ENCODE measurements around the gene DOHH.
A peak's percentile ranks its signal among the peaks of the same experiment; 100 is the strongest.

DOHH gene, protein sequence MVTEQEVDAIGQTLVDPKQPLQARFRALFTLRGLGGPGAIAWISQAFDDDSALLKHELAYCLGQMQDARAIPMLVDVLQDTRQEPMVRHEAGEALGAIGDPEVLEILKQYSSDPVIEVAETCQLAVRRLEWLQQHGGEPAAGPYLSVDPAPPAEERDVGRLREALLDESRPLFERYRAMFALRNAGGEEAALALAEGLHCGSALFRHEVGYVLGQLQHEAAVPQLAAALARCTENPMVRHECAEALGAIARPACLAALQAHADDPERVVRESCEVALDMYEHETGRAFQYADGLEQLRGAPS

DNA sequence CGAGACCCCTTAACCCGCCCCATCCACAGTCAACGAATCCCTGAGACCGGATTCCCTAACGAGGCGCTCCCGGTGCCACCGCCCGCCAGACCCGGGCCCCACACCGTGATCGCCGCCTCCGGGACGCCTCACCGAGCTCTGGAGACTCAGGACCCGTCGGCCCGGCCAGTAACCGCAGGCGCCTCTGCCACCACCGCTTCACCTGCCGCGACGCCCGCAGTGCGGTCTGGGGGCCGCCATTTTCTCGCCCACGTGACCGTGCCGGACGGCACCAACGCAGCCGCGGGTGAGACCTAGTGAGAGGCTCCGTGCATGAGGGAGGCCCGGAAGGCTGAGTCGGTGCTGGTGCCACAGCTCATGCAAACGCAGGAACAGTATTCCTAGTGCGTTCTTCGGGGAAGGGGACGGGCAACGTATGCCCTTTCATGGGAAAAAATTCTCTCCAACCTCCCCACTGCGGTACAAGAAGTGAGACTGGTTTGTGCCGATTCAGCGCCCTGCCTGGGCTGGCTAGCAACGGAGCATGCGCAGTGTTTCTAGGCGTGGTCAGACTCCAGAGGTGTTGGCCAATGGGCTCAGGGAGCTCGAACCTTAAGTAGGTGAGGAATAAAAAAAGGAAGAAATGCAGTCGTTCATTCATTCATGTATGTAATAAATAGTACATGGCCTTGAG, at the start of gene DOHH:
TSS of gene DOHH (minus strand) at position 246 of the 673 bp plus-strand sequence. CDS start 3,860 bp downstream, outside the sequence.
- DNase-seq = peak; percentile 92

DNA sequence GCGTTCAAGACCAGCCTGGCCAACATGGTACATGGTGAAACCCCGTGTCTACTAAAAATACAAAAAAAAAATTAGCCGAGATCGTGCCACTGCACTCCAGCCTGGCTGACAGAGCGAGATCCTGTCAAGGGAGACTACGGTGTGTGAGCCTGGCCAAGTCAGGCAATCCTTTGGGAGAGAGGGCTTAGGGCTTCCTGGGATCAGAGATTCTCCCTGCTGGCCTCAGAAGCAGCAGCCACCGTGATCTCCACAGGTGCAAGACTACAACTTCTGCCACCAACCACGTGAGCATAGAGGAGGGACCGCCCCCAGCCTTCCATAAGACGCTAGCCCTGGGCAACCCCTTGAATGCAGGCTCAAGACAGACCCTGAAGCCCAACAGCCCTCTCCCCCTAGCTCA, 49.3 kb upstream of the DOHH start:
- no peak for DNase-seq

DNA sequence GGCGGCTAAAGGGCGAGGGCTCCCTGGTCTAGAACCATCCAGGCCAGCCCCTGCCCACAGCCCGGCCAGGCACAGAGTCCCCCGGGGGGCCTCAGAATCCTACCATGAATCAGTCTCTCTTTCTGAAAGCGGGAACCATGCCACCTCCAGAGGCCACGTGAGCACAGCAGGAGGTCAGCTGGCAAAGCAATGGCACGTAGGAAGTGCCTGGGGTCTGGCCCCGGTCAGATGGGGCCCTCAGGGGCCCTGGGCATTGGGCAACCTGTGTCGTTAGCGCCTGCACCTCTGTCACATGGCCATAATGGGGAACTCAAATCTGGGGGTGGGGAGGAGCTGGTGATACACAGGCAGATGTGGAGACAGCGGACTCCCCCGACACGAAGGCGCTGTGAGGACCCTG, 48.1 kb upstream of the DOHH start:
- no peak for DNase-seq

DNA sequence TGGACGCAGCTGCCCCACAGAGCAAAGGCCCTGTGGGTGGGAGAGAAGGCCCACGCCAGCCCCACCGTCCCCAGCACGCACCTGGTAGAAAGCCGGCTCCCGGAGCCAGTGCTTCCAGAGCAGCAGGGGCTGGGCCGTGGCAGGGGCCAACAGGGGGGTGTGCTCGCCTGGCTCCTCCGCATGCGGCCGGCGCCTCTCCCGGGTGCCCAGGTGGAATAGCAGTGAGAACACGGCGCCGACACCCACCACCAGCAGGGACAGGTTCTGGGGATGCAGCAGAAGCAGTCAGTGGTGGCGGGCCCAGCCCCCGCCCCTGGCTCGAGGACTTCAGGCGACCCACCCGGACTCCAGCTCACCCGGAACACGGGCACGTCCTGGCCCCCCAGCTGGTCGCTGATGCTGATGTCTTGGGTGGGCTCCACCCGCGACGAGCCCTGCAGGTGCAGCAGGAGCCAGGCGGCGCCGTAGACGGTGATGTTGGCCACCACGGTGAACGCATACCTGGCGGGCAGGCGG, 47.4 kb upstream of the DOHH start:
- no peak for DNase-seq

DNA sequence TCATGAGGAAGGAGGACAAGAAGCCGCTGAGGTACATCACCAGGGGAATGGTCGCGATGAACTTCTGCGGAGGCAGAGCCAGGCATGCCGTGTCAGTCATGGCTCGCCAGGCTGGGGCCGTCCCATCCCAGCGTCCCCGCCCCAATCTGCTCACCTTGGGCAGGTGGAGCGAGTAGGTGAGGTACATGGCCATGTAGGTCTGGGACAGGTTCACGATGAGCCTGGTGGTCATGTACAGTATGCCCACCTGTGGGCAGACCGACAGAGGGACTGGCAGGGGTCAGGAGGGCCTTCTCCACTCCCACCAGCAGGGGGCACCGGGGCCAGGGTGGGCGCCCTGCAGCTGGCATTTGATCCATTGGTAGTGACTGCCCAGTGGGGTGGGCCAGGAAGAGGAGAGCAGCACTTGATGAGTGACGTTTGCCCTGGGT, 46.8 kb upstream of the DOHH start:
- DNase-seq = no peak

DNA sequence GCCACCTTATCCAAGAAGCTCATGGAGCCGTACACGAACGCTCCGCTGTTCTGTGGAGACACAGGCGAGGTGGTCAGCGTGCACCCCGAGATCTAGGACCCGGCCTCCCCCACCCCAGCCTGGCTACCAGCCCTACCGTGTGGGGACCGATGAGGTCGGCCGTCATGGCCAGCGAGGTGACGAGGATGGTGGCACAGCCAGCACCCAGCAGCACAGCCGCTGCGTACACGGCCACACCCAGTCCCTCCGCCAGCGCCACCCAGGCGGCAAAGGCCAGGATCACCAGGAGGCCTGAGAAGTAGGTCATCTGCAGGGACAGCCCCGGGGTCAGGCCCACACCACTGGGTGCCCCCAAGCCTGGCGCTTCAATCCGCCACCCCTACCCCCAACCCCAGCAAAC, 45.6 kb upstream of the DOHH start:
- DNase-seq = no peak

DNA sequence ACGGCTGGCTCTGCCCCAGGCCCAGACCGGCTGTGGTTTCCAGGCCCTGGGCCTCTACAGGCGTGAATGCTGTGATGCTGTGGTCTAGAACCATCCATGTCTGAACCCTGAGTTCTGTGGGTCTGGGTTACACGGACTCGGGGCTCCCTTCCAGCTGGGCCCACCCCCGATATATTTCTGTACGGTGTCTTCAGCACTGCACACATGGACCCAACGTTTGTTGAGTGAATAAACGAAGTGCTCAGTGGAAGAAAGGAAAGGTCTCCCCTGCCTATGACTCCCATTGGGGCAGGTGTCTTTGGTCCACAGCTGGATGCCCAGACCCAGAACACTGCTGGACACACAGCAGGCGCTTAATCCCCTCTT, 45.2 kb upstream of the DOHH start:
- DNase-seq = no peak

DNA sequence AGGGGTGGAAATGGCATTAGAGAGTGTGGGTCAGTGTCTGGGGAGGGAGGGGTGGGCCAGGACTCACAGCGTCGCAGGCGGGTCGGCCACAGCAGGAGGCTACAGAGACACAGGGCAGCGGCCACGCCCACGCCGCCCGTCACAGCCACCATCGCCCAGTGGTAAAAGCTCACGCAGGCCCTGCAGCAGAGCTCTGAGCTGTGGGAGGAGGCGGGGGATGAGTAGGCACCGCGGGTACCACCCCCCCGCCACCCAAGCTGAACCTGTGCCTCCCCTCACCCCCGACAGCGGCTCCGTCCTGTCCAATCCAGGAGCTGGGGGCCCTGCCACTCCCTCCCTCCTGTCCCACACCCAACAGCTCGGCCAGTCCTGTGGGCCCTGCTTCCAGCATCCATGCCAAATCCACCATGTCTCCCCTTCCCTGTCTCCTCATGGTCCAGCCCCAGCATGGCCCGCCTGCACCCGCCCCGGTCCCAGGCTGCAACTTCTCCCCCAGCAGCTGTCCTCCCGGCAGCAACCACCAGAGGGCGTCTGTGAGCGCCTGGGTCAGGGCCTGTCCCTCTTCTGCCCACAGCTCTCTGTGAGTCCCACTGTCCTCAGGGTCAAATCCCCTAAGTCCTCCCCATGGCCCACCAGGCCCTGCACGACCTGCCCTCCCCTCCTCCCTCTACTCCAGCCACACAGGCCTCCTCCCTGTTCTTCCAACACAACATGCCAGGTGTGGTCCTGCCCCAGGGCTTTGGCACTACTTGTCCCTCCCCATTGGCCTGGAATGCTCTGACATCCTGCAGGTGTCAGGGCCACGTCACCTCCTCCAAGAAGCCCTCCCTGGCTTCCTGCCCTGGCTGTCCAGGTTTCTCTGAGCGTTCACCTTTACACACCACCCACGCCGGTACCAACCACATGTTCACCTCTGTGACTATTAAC, 44.5 kb upstream of the DOHH start:
- no peak for DNase-seq

DNA sequence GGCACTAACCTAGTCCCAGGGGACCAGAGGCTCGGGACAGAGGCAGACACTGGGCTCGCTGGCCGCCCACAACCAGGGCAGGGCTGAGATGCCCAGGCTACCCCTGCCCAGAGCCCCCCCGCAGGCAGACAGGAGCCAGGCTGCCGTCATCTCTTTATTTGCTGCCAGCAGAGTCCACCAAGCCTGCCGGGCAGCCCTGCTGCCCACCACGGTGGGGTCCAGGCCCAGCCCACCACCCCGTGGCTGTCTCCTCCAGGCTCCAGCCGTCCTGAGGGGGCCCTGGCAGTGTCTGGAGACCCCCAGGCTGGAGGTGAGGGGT, 43.5 kb upstream of the DOHH start:
- no peak for DNase-seq

DNA sequence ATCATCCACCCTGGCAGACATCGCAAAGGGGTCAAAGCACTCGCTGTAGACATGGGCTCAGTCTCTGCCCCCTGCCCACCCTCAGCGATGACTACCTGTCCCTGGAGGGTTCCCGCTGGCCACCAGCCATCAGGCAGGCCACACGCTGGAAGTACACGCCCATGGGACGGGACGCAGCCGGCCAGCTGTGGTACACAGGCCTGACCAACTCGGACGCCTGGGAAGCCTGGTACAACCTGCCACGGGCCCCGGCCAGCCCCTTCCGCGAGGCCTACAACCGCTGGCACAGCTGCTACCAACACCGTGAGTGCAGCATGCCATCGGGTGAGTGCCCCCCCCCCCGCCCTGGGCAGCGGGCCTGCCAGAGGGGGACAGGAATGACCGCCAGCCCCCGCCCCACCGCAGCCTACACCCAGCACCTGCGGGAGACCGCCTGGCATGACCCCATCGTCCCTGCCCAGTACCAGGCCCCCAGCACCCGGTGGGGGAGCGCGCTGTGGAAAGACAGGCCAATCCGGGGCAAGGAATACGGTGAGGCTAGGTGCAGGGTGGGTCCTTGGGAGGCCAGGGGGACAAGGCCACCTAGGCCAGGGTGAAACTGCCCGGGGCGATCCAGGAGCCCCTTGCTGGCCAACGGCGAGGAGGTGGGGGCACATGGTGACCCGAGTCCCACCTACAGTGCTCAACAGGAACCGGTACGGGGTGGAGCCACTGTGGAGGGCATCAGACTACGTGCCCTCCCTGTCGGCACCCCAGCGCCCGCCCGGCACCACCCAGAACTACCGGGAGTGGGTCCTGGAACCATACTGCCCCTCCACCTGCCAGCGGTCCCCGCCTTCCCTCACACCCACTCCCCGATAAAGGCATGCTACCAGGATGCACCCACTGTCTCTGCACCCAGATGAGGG, 42.9 kb upstream of the DOHH start:
- DNase-seq = no peak

DNA sequence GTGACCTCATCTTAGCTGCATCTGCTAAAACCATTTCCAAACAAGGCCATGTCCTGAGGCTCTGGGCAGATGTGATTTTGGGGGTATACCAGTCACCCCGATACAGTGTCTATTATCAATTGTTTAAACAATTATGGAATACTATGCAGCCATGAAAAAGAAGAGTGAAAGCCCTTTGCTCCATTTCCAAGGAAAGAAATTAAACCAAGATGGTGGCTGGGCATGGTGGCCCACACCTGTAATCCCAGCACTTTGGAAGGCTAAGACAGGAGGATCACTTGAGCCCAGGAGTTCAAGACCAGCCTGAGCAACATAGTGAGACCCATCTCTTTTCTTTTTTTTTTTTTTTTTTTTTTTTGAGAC, 39.3 kb upstream of the DOHH start:
- no peak for DNase-seq

DNA sequence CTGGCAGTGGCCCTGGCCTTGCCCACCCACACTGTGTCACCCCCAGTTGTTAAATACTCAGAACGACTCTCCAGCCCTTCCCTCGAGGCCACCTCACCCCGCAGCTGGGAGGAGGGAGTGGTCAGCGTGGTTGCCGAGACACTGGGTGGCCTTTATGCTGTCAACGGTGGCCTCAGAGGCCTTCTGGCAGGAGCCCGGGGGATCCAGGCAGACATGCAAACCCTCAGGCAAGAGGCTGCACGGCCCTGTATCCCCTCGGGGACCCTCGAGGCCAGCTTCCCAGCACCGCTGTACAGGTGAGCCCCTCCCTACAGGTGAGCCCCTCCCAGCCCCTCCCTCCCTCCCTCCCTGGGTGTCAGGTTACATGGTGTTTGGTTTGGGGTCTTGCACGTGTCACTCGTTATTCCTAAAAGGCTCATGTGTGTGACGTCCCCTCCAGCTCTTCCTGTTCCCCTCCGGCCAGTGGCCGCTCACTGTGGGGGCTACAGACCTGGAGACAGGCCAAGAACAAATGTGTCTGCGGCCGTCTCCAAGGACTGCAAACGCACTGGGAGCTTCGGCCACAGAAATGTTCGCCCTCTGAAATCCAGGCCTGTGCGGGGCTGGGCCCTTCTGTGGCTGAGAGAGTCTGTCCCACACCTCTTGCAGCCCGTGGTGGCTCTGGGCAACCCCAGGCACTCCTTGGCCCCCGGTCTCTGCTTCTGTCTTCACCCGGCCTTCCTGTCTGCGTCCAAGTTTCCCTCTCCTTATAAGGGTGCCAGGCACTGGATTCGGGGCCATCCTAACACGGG, 38.7 kb upstream of the DOHH start, which contains the start of gene TEKTIP1:
TSS of gene TEKTIP1 (plus strand) at position 210 of the 791 bp plus-strand sequence. CDS start at position 214, 4 bp downstream.
- DNase-seq = no peak

DNA sequence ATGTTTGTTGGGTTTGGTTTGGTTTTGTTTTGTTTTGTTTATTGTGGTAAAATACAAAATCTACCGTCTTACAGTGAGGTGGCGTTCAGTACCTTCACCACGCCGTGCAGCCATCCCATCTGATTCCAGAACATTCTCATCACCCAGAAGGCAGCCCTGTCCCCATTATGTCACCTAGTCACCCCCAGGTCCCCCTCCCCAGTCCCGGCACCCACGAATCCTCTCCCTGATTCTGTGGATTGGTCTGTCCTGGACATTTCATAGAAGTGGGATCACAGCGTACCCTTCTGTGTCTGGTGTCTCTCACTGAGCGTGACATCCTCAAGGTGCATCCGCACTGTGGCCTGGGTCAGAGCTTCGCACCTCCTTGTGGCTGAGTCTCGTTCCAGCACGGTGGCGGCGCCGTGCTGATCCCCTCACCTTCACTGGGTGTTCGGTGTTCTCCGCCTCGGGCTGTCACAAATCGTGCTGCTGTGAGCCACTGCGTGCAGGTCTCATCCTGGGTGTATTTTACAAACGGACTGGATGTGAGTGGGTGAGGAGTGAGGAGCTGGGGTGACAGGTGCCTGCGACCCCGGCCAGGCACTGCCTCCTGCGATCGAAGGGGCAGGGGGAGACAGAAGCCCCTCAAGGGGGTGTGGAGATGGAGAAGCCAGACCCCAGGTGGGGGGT, 37.9 kb upstream of the DOHH start:
- DNase-seq = no peak

DNA sequence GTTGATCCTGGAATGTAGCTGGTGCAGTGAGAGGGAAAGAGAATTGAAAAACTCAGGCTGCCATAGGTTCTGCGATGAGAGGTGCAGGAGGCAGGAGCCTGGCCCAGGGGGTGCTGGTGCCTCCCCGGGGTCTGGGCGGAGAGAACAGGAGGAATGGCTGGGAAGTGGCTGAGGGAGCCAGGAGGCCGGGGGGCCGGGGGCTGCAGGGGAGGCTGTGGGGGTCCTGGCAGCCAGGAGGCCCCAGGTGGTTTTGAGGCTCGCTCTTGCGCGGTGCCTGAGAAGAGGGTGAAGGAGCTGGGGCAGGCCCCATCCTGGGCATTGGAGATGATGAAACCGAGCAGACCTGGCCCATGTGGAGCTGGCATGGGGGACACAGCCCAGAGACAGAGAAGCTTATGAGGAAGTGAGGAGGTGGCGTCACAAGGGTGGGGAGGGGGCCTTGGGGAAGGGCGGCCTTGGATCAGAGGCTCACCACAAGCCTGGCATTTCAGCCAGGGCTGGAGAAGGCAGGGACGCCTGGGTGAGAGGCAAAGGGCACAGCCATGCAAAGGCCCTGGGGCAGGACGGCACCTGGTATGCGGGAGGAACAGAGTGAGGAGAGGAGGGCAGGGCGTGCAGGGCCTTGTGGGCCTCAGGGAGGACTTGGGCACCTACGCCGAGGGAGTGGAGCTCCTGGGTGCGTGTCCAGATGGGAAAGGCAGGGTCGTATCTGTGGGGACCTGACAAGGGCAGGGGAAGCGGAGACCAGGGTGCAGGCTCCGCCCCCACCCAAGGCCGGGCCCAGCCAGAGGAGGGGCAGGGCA, 37.2 kb upstream of the DOHH start:
- no peak for DNase-seq

DNA sequence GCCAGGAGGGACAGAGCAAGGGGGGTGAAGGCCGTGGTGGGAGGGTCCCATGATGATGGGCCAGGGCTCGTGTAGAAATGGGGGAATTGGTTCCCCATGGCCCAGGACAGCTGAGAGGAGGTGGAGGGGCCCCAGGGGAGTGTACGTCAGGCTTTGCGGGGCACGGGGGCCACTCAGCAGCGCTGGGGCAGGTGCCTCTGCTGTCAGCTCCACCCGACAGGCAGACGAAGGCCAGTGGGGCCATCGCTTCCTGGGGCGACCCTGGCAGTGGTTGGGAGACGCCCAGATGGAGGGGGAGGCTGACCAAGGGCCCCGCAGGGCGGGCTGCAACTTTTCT, 36.6 kb upstream of the DOHH start:
- DNase-seq = no peak

DNA sequence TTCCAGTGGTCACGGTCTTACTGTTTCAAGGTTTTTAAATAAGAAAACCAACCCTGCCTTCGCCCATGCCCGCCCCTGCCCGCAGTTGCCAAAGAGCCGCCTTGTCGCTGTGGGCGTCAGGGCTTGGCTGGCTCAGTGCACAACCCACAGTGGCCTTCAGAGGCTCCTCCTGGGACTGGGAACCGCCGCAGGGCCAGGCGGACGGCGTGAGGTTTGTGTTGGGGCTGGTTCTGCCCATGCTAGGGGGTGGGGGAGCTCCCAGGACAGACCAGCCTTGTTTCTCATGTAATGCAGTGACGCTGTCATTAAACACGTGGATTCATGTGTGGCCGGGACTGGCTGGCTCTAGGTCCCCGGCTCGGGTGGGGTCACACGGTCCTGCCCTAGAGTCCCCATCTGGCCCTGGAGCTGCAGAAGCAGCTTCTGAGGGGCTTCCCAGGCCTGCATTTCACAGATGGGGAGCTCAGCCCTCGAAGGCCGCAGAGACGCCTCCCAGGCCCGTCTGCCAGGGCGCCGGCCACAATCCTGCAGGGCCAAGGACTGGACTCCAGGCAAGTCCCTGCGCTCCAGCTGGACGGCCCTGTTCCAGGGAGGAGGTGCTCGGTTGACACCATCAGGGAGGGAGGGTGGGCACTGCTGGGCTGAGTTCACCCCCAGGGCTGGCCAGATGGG, 36.1 kb upstream of the DOHH start:
- DNase-seq = no peak

DNA sequence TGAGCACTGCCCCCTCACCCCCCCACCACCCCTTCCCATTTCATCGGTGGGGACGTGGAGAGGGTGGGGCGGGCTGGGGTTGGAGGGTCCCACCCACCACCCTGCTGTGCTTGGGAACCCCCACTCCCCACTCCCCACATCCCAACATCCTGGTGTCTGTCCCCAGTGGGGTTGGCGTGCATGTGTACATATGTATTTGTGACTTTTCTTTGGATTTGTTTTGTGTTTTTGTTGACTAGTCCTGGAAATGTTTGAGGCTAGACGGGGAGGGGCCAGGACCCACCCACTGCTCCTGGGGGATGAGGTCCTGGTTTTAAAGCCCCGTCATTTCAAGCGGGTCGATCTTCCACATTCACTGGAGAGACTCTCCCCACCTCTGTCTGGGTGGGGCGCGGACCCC, 35.5 kb upstream of the DOHH start:
- no peak for DNase-seq

DNA sequence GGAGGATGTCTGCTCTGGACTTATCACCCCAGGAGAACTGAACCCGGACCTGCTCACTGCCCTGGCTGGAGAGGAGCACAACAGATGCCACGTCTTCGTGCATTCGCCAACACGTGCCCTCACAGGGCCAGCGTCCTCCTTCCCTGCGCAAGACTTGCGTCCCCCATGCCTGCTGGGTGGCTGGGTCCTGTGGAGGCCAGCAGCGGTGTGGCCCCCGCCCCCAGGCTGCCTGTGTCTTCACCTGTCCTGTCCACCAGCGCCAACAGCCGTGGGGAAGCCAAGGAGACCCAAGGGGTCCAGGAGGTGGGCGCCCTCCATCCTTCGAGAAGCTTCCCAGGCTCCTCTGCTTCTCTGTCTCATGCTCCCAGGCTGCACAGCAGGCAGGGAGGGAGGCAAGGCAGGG, 35.1 kb upstream of the DOHH start:
- no peak for DNase-seq

DNA sequence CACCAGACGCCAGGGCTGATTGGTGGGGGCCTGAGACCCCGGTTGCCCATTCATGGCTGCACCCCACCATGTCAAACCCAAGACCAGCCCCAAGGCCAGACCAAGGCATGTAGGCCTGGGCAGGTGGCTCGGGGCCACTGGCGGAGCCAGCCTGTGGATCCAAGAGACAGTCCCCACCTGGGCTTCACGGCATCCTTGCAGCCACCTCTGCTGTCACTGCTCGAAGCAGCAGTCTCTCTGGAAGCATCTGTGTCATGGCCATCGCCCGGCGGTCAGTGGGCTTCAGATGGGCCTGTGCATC, 34.7 kb upstream of the DOHH start:
- no peak for DNase-seq

All from NCI-H1436 treated with DMSO at 0.1 percent for 48 hours (cell line).